ENCODE results near the gene ZNF813.
A peak's percentile ranks its signal among the peaks of the same experiment; 100 is the strongest.
"Not testable (repeated sequence)": the region's sequence is repeated elsewhere in the genome, so short reads cannot be mapped to it uniquely, and the experiment has no call there.

Gene ZNF813

GRCh38 chr19:53485046-53486004 lies 17.8 kb downstream of the ZNF813 start:
- no peak for DNase-seq

DNA sequence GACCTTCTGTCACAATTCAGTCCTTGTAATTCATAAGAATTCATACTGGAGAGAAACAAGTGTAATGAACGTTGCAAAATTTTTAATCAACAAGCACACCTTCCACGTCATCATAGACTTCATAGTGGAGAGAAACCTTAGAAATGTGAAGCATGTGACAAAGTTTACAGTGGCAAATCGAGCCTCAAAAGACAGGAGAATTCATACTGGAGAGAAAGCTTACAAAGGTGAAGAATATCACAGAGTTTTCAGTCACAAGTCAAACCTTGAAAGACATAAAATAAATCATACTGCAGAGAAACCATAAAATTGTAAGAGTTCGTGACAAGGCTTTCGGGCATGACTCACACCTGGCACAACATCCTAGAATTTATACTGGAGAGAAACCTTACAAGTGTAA lies 24.6 kb downstream of the ZNF813 start:
- no peak for DNase-seq

DNA sequence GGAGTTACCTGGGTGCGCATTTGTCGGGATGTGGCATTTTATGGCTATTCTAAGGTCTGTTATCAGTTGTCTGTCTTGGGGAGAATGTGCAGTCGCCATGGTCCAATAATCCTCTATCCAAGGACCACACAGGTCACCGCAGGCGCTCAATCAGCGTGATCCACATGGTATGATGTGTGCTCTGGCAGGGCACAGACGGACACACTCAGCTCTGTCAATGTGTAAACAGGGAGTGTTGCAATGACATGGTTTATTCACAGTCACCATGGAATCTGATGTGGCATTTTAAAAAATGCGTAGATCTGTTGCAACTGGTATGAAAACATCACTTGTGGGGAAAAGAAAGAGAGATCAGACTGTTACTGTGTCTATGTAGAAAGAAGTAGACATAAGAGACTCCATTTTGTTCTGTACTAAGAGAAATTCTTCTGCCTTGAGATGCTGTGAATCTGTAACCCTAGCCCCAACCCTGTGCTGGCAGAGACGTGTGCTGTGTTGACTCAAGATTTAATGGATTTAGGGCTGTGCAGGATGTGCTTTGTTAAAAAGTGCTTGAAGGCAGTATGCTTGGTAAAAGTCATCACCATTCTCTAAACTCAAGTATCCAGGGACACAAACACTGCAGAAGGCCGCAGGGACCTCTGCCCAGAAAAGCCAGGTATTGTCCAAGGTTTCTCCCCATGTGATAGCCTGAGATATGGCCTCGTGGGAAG lies 29.9 kb downstream of the ZNF813 start:
- not testable (repeated sequence) for DNase-seq

- DNase-seq = not testable (repeated sequence)
These were observed 30.5 kb downstream of the ZNF813 start for GRCh38 chr19:53498024-53498395.

DNA sequence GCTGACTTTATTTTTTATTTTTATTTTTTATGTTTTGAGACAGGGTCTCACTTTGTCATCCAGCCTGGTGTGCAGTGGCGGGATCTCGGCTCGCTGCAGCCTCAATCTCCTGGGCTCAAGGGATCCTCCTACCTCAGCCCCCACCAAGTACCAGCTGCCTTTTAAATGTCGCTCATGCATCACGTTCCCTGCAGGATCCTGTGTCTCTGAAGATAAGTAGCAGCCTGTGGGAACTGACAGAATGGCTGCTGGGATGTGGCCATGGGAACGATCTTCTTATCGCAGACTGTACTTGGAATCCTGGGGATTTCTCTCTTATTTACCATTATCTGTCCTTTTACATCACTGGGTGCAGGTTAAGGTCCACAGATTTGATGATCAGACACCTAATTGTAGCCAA lies 35.6 kb downstream of the ZNF813 start:
- not testable (repeated sequence) for DNase-seq

DNA sequence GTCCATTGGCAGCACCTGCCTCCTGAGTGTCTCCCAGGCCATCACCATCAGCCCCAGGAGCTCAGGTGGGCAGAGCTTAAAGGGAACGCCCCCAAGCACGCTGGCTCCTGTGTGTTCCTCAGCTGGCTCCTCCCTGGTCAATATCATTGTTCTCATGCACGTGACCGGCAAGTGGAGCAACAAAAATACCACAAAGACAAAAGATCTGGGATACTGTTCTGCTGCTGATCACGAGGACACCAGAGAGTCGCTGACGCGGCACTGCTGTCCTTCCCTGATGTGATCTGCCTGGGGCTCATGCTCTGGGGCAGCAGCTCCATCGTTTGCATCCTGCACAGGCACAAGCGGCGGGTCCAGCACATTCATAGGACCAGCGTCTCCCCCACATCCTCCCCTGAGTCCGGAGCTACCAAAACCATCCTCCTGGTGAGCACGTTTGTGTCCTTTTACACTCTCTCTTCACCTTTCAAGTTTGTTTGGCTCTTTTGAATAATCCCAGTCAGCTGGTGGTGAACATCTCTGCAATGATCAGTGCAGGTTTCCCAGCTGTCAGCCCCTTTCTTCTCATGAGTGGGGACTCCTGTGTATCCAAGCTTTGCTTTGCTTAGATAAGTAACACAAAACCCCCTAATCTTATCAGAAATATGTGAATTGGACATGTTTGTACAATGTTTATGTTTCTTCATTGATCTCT lies 36.3 kb downstream of the ZNF813 start:
- not testable (repeated sequence) for DNase-seq

GRCh38 chr19:53504365-53504703 lies 36.8 kb downstream of the ZNF813 start:
- DNase-seq = not testable (repeated sequence)

DNA sequence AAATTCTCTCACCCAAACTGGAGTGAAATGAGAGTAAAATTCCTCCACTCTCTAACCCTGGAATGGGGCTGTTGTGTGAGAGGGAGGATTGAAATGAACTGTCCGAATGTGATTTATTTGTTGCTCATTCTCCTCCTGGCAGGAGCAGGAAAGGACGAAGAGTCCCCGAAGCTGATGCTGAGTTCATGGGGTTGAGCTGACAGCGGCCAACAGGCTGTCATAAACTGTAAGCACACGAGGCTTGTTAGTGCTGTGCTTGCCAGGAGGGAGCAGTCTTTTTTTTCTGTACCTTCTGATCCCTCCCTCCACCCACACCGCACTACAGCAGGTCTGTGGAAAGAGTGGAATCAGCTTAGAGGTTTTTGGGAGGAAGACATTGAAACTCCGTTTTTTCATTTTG lies 37.4 kb downstream of the ZNF813 start:
- no peak for DNase-seq

GRCh38 chr19:53506728-53507127 lies 39.2 kb downstream of the ZNF813 start:
- DNase-seq = no peak

DNA sequence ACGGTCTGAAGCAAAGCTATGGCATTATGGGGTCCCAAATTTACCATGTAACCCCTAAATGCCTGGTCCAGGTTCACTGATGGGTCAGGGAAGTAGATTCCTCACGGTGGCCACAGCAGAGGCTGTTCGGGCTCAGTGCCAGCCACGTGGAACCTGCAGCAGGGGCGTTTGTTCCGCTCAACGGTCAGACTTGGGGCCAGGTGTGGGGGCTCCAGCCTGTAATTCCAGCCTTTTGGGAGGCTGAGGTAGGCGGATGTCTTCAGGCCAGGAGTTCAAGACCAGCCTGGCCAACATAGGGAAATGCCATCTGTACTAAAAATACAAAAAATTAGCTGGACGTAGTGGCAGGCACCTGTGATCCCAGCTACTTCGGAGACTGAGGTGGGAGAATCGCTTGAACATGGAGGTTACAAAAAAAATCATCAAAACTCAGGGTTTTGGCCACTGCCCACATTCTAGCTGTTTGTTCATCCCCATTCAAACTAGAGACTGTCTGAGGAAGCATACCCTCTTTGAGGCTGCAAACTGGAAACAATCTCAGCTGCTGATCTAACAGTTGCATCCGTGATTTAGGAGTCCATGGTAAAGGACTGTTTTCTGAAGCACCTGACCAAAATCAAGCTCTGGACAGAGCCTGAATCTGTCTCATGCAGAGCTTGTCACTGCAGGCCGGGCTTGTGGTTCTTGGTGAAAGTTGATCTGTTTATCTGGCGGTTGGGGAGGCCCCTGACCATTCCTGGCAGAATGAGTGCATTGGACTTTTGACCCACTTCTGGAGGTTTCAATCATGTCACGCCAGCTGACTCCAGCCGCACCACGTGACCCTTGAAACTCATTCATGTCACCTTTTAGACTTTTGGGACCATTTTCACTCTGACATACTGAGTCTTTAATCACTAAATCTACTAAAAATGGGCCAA lies 40.2 kb downstream of the ZNF813 start:
- no peak for DNase-seq

- no peak for DNase-seq
These were observed 41.9 kb downstream of the ZNF813 start for GRCh38 chr19:53509443-53509842.

DNA sequence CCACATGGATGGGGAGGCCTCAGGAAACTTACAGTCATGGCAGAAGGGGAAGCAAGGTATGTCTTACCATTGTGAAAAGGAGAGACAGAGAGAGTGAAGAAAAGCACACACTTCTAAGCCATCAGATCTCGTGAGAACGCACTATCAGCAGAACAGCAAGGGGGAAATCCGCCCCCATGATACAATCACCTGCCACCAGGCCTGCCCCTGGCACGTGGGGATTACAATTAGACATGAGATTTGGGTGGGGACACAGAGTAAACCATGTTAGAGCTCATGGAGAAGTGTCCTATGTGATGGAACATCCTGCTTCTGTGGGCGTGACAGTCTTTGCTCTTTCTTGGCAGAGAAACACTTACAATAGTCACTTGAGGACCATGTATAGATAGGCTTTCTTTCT lies 42.3 kb downstream of the ZNF813 start:
- DNase-seq = no peak

DNA sequence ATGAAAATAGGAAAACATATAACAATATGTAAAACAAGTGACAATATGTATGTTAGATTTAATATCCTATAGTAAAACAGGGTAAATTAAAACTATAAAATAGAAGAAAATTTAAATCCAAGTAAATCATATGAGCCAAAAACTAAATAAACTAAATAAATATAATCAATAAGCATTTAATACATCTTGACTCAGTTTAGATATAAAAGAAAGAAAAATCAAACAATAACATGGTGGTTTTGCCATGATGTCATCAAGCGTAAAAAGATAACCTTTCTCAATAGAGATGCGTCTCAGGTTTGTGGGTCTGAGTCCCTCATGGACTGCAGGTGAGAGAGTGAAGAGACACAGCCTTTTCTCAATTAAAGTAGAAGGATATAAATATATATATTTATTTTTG lies 43.8 kb downstream of the ZNF813 start:
- no peak for DNase-seq

- peak; percentile 86 for DNase-seq
These were observed 44.4 kb downstream of the ZNF813 start for GRCh38 chr19:53511933-53512374.

GRCh38 chr19:53515047-53515446 lies 47.5 kb downstream of the ZNF813 start:
- DNase-seq = not testable (repeated sequence)

DNA sequence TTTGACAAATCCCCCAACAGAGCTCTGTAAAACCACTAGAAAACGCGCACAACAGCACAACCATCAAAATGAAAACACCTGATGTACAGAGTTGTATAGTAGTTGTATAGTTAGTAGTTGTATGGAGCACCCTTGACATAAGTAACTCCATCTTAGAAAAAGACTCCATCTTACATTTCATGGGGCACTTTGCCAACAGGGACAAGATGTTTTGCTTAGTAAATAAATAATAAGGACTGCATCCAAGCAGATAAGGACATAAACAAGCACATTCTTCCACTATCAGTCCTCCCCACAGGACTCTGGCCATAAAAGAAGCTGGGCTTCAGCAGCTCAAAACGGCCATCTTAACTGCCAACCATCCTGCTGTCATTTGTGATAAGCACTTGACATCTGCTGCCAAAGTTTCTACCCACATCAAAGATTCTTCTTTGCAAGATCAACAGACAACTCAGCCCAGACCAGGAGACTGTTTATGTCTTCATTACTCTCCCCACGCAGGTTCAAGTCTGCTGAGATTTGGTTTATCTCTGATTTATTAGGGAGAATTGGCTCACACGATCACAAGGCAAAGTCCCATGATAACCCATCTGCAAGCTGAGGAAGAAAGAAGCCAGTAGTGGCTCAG lies 49.7 kb downstream of the ZNF813 start:
- no peak for DNase-seq

- no peak for DNase-seq
These were observed 50.6 kb downstream of the ZNF813 start for GRCh38 chr19:53518121-53518520.

DNA sequence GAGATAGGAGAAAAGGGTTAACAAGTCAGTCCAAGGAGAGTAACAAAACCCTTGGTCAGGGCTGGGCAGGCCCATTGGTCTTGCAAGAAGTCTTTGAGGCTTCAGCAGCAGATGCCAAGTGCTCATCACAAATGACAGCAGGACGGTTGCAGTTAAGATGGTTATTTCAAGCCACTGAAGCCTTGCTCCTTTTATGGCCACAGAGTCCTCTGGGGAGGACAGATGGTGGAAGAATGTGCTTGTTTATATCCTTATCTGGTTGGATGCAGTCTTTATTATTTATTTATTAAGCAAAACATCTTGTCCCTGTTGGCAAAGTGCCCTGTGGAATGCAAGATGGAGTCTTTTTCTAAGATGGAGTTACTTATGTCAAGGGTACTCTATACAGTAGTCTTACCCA lies 51.2 kb downstream of the ZNF813 start:
- DNase-seq = no peak

GRCh38 chr19:53519446-53519845 lies 51.9 kb downstream of the ZNF813 start:
- no peak for DNase-seq

DNA sequence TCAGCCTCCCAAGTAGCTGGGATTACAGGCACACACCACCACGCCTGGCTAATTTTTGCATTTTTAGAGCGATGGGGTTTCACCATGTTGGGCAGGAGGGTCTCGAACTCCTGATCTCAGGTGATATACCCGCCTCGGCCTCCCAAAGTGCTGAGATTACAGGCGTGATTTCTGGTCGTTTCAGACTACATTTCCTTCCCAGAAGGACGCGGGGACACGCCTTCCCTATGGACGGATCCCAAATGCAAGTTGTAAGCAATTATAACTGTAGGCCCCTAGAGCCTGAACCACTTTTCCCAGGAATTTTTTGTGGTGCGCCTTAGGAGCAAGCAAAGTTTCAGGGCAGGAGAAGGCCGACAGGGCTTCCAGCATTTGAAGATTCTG lies 52.6 kb downstream of the ZNF813 start:
- no peak for DNase-seq

- DNase-seq = peak; percentile 99
These were observed 53.2 kb downstream of the ZNF813 start for GRCh38 chr19:53520547-53521372.

Data from islet precursor cell (in vitro differentiated cells).